Right atrium auricular region (tissue), 2 donors: ENCODE measurements around the gene KCNJ3. TPM values are rescaled to one million over a fixed set of nuclear protein-coding genes. Genes with fewer than 3 reads are reported as not detected.

ENCODE experiments used
- DNase-seq: peaks from one replicate; pipeline ENCODE4 v3.0.0-alpha.2; 2019; ENCODE audit warnings: low spot score
- H3K27ac ChIP-seq, 2 donors: fragments of 200-600 bp; sonication (generic); 1 replicate in 1 of 2; 2 replicates in 1 of 2; pipeline ENCODE4 v1.5.1; 2016 to 2019
- H3K27me3 ChIP-seq, 2 donors: fragments of 200-600 bp; sonication (generic); one replicate each; pipeline versions ENCODE4 v1.5.1 to v1.6.0; 2017 to 2019
- H3K36me3 ChIP-seq: fragments of 200-600 bp; sonication (generic); one replicate; pipeline ENCODE4 v1.5.1; 2016
- H3K4me1 ChIP-seq, 2 donors: fragments of 200-600 bp; sonication (generic); one replicate each; pipeline versions ENCODE4 v1.5.1 to v1.6.0; 2017 to 2019
- H3K4me3 ChIP-seq, 2 donors: fragments of 200-600 bp; sonication (generic); 1 replicate in 1 of 2; 2 replicates in 1 of 2; pipeline ENCODE4 v1.5.1; 2017 to 2019; ENCODE audit warnings: mild to moderate bottlenecking in 1 of 2, moderate library complexity in 1 of 2
- H3K9me3 ChIP-seq, 2 donors: fragments of 200-600 bp; sonication (generic); one replicate each; pipeline ENCODE4 v1.5.1; 2019
- CTCF ChIP-seq, 2 donors: fragments of 200-600 bp; sonication (generic); IDR thresholded peaks; one replicate each; pipeline ENCODE4 v1.5.1; 2019; ENCODE audit warnings: antibody characterized with exemption in 2 of 2
- total RNA-seq, 2 donors: library from RNA; depleted of rRNA; stranded (reverse); fragments of >200 nt; gene quantifications; one replicate each; pipeline ENCODE4 v1.1.0, GENCODE V29; 2016

The KCNJ3 gene
- total RNA-seq, 2 donors from 2014 or later, result 46.5 to 73.3 TPM

- no peak overlapping the region for H3K4me3 ChIP-seq
- no peak overlapping the region for H3K27ac ChIP-seq
- TF ChIP-seq CTCF (IDR thresholded peaks at IDR 0.05), result no peak
- no peaks in the 10 kb centered on the region for H3K27me3 ChIP-seq
- H3K4me1 ChIP-seq, result no peaks in the 10 kb centered on the region
- H3K9me3 ChIP-seq, result no peaks in the 10 kb centered on the region
- no peaks in the 10 kb centered on the region for H3K36me3 ChIP-seq
- no peak for DNase-seq
These were observed 25.8 kb downstream of the KCNJ3 start for GRCh38 chr2:154724194-154724797.

- no peaks in the 10 kb centered on the region for H3K36me3 ChIP-seq
- no peak for DNase-seq
- H3K4me3 ChIP-seq, result no peak overlapping the region
- TF ChIP-seq CTCF (IDR thresholded peaks at IDR 0.05), result no peak
- no peaks in the 10 kb centered on the region for H3K27me3 ChIP-seq
- no peaks in the 10 kb centered on the region for H3K9me3 ChIP-seq
- H3K4me1 ChIP-seq, result no peaks in the 10 kb centered on the region
- H3K27ac ChIP-seq, result peak overlapping the region; percentile 52 to 79
These were observed 41.9 kb downstream of the KCNJ3 start for GRCh38 chr2:154740361-154740760.

GRCh38 chr2:154758871-154759270 lies 60.4 kb downstream of the KCNJ3 start:
- no peaks in the 10 kb centered on the region for H3K27me3 ChIP-seq
- DNase-seq, result no peak
- no peaks in the 10 kb centered on the region for H3K9me3 ChIP-seq
- H3K27ac ChIP-seq, result no peak overlapping the region
- no peaks in the 10 kb centered on the region for H3K4me1 ChIP-seq
- H3K36me3 ChIP-seq, result no peaks in the 10 kb centered on the region
- no peak for TF ChIP-seq CTCF (IDR thresholded peaks at IDR 0.05)
- H3K4me3 ChIP-seq, result no peak overlapping the region

GRCh38 chr2:154762638-154763037 lies 64.1 kb downstream of the KCNJ3 start:
- H3K4me1 ChIP-seq, result no peaks in the 10 kb centered on the region
- no peak for TF ChIP-seq CTCF (IDR thresholded peaks at IDR 0.05)

GRCh38 chr2:154771664-154772284 lies 73.3 kb downstream of the KCNJ3 start:
- no peaks in the 10 kb centered on the region for H3K9me3 ChIP-seq
- no peaks in the 10 kb centered on the region for H3K27me3 ChIP-seq
- TF ChIP-seq CTCF (IDR thresholded peaks at IDR 0.05), result no peak

More at GRCh38 chr2:154762638-154763037, 64.1 kb downstream of the KCNJ3 start:
- no peaks in the 10 kb centered on the region for H3K9me3 ChIP-seq
- no peak for DNase-seq
- H3K4me3 ChIP-seq, result no peak overlapping the region
- H3K27ac ChIP-seq, result no peak overlapping the region
- no peaks in the 10 kb centered on the region for H3K27me3 ChIP-seq
- no peaks in the 10 kb centered on the region for H3K36me3 ChIP-seq

More at GRCh38 chr2:154771664-154772284, 73.3 kb downstream of the KCNJ3 start:
- Histone ChIP-seq H3K27ac (peak overlapping the region in 1 of 2 donors; percentile 67), H3K4me3 (no peak overlapping the region), H3K4me1 (no peaks in the 10 kb centered on the region), H3K36me3 (no peaks in the 10 kb centered on the region)
- DNase-seq, result no peak
